SK-N-SH (cell line): Measurements from ENCODE around the gene LPIN2. TPM values are rescaled to one million over a fixed set of nuclear protein-coding genes. Genes with fewer than 3 reads are reported as not detected.

Experiments
- CTCF ChIA-PET: fragments of 300-600, 350-600 bp; formaldehyde crosslinking; extraction: SDS; loops from one replicate; lab custom pipeline; 2021; lab: Yijun Ruan, JAX
- POLR2A ChIA-PET: fragments of 350-600 bp; sonication (Branson Sonifier 250); formaldehyde crosslinking; extraction: SDS; loops from one replicate; lab custom pipeline; 2020; ENCODE audit warnings: antibody characterized with exemption, inconsistent platforms; lab: Yijun Ruan, JAX
- DNase-seq: peaks from one replicate; pipeline ENCODE4 v3.0.0; 2012
- H2AFZ ChIP-seq: fragments of 200-600 bp; sonication (generic); 2 replicates; pipeline ENCODE4 v1.8.1; 2016; ENCODE audit warnings: antibody characterized with exemption, mild to moderate bottlenecking, low read depth
- H3F3A ChIP-seq: fragments of 200-600 bp; sonication (generic); replicated peaks from 2 replicates; pipeline ENCODE3; 2016; ENCODE audit warnings: antibody characterized with exemption, mild to moderate bottlenecking; ENCODE audit not compliant: insufficient read depth
- H3K27ac ChIP-seq, 2 experiments: fragments of 200-500 bp in 1 of 2; fragments of 200-600 bp in 1 of 2; sonication (Bioruptor generic) in 1 of 2; sonication (generic), shearing (Covaris generic) in 1 of 2; 2 replicates each; pipeline versions ENCODE4 v1.5.1 to v1.6.1; 2014 to 2016; ENCODE audit warnings: low read depth in 2 of 2, inconsistent platforms in 1 of 2, low read length in 1 of 2, mild to moderate bottlenecking in 1 of 2, mixed read lengths in 1 of 2
- H3K27me3 ChIP-seq: fragments of 200-600 bp; sonication (generic), shearing (Covaris generic); 2 replicates; pipeline ENCODE4 v1.6.1; 2016; ENCODE audit warnings: mixed run types; ENCODE audit not compliant: insufficient read depth
- H3K36me3 ChIP-seq, 2 experiments: fragments of 200-500 bp in 1 of 2; fragments of 200-600 bp in 1 of 2; sonication (Bioruptor generic) in 1 of 2; sonication (generic) in 1 of 2; replicated peaks in 1 of 2; 2 replicates each; pipeline versions ENCODE3 to v1.5.1; 2014 to 2016; ENCODE audit warnings: low read length in 1 of 2, mild to moderate bottlenecking in 1 of 2; ENCODE audit not compliant: insufficient read depth in 2 of 2, control insufficient read depth in 1 of 2
- H3K4me1 ChIP-seq, 2 experiments: fragments of 200-500 bp in 1 of 2; fragments of 200-600 bp in 1 of 2; sonication (Bioruptor generic) in 1 of 2; sonication (generic), shearing (Covaris generic) in 1 of 2; 2 replicates each; pipeline versions ENCODE4 v1.5.1 to v1.6.1; 2014 to 2016; ENCODE audit warnings: low read depth in 1 of 2, low read length in 1 of 2, mixed run types in 1 of 2; ENCODE audit not compliant: insufficient read depth in 2 of 2, control insufficient read depth in 1 of 2
- H3K4me2 ChIP-seq: fragments of 200-600 bp; sonication (generic), shearing (Covaris generic); 2 replicates; pipeline ENCODE4 v1.6.1; 2017; ENCODE audit warnings: mixed run types
- H3K4me3 ChIP-seq, 2 experiments: fragments of 200-500 bp in 1 of 2; fragments of 200-600 bp in 1 of 2; sonication (Bioruptor generic) in 1 of 2; sonication (generic), shearing (Covaris generic) in 1 of 2; 2 replicates each; pipeline versions ENCODE4 v1.5.1 to v1.8.1; 2014 to 2016; ENCODE audit warnings: low read depth in 2 of 2, inconsistent platforms in 1 of 2, low read length in 1 of 2, mild to moderate bottlenecking in 1 of 2, mixed read lengths in 1 of 2, moderate library complexity in 1 of 2
- H3K79me2 ChIP-seq: fragments of 200-600 bp; sonication (generic); 2 replicates; pipeline ENCODE4 v1.8.1; 2017; ENCODE audit warnings: mild to moderate bottlenecking; ENCODE audit not compliant: insufficient read depth
- H3K9ac ChIP-seq: fragments of 200-600 bp; sonication (generic); 2 replicates; pipeline ENCODE4 v1.6.1; 2017; ENCODE audit warnings: mixed run types
- H3K9me2 ChIP-seq: fragments of 200-600 bp; sonication (generic); 2 replicates; pipeline ENCODE4 v1.6.1; 2017; ENCODE audit warnings: mixed run types
- H3K9me3 ChIP-seq: fragments of 200-600 bp; sonication (generic); 2 replicates; pipeline ENCODE4 v1.6.1; 2017; ENCODE audit warnings: mixed run types, mild to moderate bottlenecking, moderate library complexity
- H4K20me1 ChIP-seq: fragments of 200-600 bp; sonication (generic); 2 replicates; pipeline ENCODE4 v1.6.1; 2017; ENCODE audit warnings: mild to moderate bottlenecking, mixed run types; ENCODE audit not compliant: insufficient read depth
- EZH2phosphoT487 ChIP-seq: fragments of 200-600 bp; sonication (generic); IDR thresholded peaks from 2 replicates; pipeline ENCODE4 v1.6.1; 2017; ENCODE audit warnings: low read depth, mixed run types, mild to moderate bottlenecking, antibody characterized with exemption, moderate library complexity, borderline replicate concordance
- FOSL2 ChIP-seq: IDR thresholded peaks from 2 replicates; pipeline ENCODE4 v1.4.0; 2012; ENCODE audit warnings: low read depth, mild to moderate bottlenecking, moderate library complexity, borderline replicate concordance
- NFIC ChIP-seq: IDR thresholded peaks from 2 replicates; pipeline ENCODE4 v1.4.0; 2012; ENCODE audit warnings: borderline replicate concordance
- POLR2AphosphoS5 ChIP-seq: IDR thresholded peaks from 2 replicates; pipeline ENCODE4 v1.6.1; 2012; ENCODE audit warnings: low read depth, low read length
- TCF12 ChIP-seq: IDR thresholded peaks from 2 replicates; pipeline ENCODE4 v1.4.0; 2012
- YY1 ChIP-seq: IDR thresholded peaks from 2 replicates; pipeline ENCODE4 v1.4.0; 2012; ENCODE audit warnings: low read depth, mild to moderate bottlenecking
- WGBS: methylation state at CpG from one replicate; pipeline ENCODE4 v1.1.6; 2017; ENCODE audit warnings: low lambda C conversion rate; 5-methylcytosine and 5-hydroxymethylcytosine counted together
- polyA plus RNA-seq, 3 experiments: library from polyadenylated mRNA; depleted of rRNA; stranded (reverse); fragments of >200 nt; gene quantifications; 2 replicates each; pipeline ENCODE4 v1.2.3, GENCODE V29; 2012
- TF ChIP-seq, protein P1 (sequence below): fragments of 150-350 bp; IDR thresholded peaks from 2 replicates; pipeline ENCODE4 v1.6.1; 2016; ENCODE audit warnings: mild to moderate bottlenecking, low read depth, low read length
- TF ChIP-seq, protein P2 (sequence below): IDR thresholded peaks from 2 replicates; pipeline ENCODE4 v1.4.0; 2012; ENCODE audit warnings: low read depth
- TF ChIP-seq, protein P3 (sequence below): fragments of 150-350 bp; IDR thresholded peaks from 2 replicates; pipeline ENCODE4 v1.6.1; 2017; ENCODE audit warnings: antibody characterized with exemption, low read length, low read depth, borderline replicate concordance

The LPIN2 gene
- polyA plus RNA-seq, 1 of the 3 experiments (the other 2 are of a cell fraction): 19.3 TPM

DNA sequence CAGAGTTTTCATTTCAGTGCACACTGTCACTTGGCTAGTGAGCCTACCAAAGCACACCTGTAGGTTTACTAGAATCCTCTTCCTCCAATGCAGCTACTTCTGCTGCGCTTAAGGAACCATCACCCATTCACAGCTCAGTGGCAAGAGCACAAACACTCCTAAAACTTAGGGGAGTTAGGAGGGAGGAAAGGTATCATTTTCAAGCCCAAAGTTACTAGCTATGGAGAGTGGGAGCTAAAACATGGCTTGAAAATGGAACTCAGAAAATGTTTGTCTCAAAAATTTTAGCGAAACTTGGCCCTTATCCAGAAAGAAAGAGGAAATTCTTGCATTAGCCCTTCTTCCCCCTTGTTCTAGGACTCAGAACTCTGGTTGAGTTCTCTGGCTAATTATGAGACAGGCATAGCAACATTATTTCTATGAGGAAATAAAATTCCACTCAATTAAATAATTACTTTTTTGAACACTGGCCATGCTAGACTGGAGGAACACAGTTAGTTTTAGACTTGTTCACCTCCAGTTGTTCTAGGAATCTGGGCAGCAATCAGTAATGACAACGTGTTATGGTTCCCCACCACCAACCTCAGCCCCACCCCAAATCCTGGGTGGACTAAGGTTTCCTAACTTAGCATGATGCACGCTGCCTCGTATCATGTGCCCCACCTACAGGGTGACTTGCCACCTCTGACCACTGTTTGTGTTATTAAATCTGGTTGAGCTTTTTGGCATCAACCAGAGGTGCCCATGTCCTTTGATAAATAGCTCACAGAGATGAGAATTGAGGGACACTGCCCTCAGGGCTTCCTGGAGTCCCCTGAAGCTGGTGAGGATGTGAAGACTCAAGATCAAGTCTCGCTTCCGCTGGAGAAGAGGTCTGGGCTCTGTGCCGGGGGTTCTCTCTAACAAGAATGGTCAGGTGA lies 32.8 kb downstream of the LPIN2 start:
- WGBS: 71% methylated on average over 6 of the region's 8 CpGs
- ChIA-PET POLR2A (no interaction called here), CTCF (interaction anchor here (1.3 to 1.5 kb wide), 2 partner anchors 16 to 18 kb away, joined by 3 read pairs; no protein-coding TSS in a partner anchor)
- Histone ChIP-seq H3K9me3 (no peaks in the 10 kb centered on the region), H4K20me1 (no peaks in the 10 kb centered on the region), H3K9me2 (no peaks in the 10 kb centered on the region), H3K4me3 (no peak overlapping the region), H3K27me3 (no peaks in the 10 kb centered on the region), H2AFZ (no peak overlapping the region), H3K4me2 (peak overlapping the region; percentile 65), H3K36me3 (peaks cover 0 to under 1% of the 10 kb centered on the region in 2 experiments), H3K9ac (peak overlapping the region; percentile 41; the same call in 1 of the 2 replicates), H3F3A (peaks cover 60% of the 10 kb centered on the region), H3K79me2 (peaks cover 93% of the 10 kb centered on the region)
- no peak for DNase-seq
- TF ChIP-seq POLR2AphosphoS5 (no peak), YY1 (no peak)
- TF ChIP-seq, protein P1, sequence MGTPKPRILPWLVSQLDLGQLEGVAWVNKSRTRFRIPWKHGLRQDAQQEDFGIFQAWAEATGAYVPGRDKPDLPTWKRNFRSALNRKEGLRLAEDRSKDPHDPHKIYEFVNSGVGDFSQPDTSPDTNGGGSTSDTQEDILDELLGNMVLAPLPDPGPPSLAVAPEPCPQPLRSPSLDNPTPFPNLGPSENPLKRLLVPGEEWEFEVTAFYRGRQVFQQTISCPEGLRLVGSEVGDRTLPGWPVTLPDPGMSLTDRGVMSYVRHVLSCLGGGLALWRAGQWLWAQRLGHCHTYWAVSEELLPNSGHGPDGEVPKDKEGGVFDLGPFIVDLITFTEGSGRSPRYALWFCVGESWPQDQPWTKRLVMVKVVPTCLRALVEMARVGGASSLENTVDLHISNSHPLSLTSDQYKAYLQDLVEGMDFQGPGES: no peak
- TF ChIP-seq, protein P2, sequence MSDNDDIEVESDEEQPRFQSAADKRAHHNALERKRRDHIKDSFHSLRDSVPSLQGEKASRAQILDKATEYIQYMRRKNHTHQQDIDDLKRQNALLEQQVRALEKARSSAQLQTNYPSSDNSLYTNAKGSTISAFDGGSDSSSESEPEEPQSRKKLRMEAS: no peak
- TF ChIP-seq, protein P3, sequence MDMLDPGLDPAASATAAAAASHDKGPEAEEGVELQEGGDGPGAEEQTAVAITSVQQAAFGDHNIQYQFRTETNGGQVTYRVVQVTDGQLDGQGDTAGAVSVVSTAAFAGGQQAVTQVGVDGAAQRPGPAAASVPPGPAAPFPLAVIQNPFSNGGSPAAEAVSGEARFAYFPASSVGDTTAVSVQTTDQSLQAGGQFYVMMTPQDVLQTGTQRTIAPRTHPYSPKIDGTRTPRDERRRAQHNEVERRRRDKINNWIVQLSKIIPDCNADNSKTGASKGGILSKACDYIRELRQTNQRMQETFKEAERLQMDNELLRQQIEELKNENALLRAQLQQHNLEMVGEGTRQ: no peak
- TF ChIP-seq, all 33 proteins: peak for 0
- Histone ChIP-seq H3K27ac (peak overlapping the region; percentile 76 to 96), H3K4me1 (peaks cover 14 to 53% of the 10 kb centered on the region in 2 experiments)

DNA sequence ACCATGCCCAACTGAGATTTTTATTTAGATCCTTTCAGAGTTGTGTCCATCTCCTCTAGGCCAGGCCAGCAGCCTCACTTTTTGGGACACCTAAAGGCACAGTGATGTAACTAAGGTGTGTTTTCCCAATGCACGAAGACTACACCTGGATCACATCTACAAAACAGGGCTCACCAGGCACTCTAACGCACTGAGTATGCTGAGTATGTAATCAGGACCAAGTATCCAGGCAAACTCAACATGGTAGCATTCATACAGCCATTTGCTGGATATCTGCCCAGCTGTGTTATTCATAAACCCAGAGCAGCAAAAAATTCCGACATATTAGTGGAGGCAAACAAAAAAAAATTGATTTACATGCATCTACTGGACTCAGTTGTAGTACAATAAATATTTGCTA lies 33.8 kb downstream of the LPIN2 start:
- H3K9me3 ChIP-seq: no peaks in the 10 kb centered on the region

More for the DNA sequence above, 33.8 kb downstream of the LPIN2 start:
- no peak for DNase-seq
- H3F3A ChIP-seq: peaks cover 60% of the 10 kb centered on the region
- no peak overlapping the region for H2AFZ ChIP-seq
- H3K4me2 ChIP-seq: peak overlapping the region; percentile 68
- peak overlapping the region in 1 of 2 experiments; percentile 38; a peak in 1 of 4 replicates for H3K4me3 ChIP-seq
- H3K79me2 ChIP-seq: peaks cover 93% of the 10 kb centered on the region
- 45% methylated on average over 3 of the region's 3 CpGs for WGBS
- TF ChIP-seq YY1 (peak; percentile 50; the same call in 1 of the 2 replicates), FOSL2 (peak; percentile 1; the same call in 1 of the 2 replicates), NFIC (peak; percentile 42; the same call in 1 of the 2 replicates), EZH2phosphoT487 (no peak), TCF12 (peak; percentile 28; the same call in 1 of the 2 replicates)
- no peaks in the 10 kb centered on the region for H3K27me3 ChIP-seq
- no peaks in the 10 kb centered on the region for H4K20me1 ChIP-seq
- no peaks in the 10 kb centered on the region for H3K9me2 ChIP-seq
- H3K9ac ChIP-seq: peak overlapping the region; percentile 62
- POLR2A ChIA-PET: no interaction called here
- H3K36me3 ChIP-seq: no peaks in the 10 kb centered on the region
- peaks cover 14 to 53% of the 10 kb centered on the region in 2 experiments for H3K4me1 ChIP-seq
- H3K27ac ChIP-seq: peak overlapping the region; percentile 65 to 96
- CTCF ChIA-PET: no interaction called here
